Ammon's horn (tissue), 1 donor: ENCODE results near the gene KDM4B.

Experiments
- DNase-seq: peaks from one replicate; pipeline ENCODE4 v3.0.0-alpha.2; 2016; ENCODE audit warnings: low spot score

Gene KDM4B

GRCh38 chr19:5107432-5108122 is 138.7 kb downstream of the KDM4B start:
- DNase-seq = no peak

GRCh38 chr19:5108123-5108596 is 139.2 kb downstream of the KDM4B start:
- no peak for DNase-seq

GRCh38 chr19:5108866-5109265 is 140.0 kb downstream of the KDM4B start:
- DNase-seq = no peak

GRCh38 chr19:5109560-5109959 is 140.6 kb downstream of the KDM4B start:
- DNase-seq = no peak

GRCh38 chr19:5110546-5110945 is 141.6 kb downstream of the KDM4B start:
- DNase-seq = no peak

GRCh38 chr19:5111051-5111450 is 142.1 kb downstream of the KDM4B start:
- DNase-seq = no peak

GRCh38 chr19:5112175-5112574 is 143.3 kb downstream of the KDM4B start:
- DNase-seq = no peak

- no peak for DNase-seq
Measured at GRCh38 chr19:5112681-5113575, 144.0 kb downstream of the KDM4B start.

- no peak for DNase-seq
Measured at GRCh38 chr19:5113633-5114586, 145.0 kb downstream of the KDM4B start.

GRCh38 chr19:5114727-5115126 is 145.8 kb downstream of the KDM4B start:
- no peak for DNase-seq

GRCh38 chr19:5115351-5115750 is 146.4 kb downstream of the KDM4B start:
- no peak for DNase-seq

GRCh38 chr19:5115771-5116202 is 146.9 kb downstream of the KDM4B start:
- no peak for DNase-seq

GRCh38 chr19:5116292-5116691 is 147.4 kb downstream of the KDM4B start:
- no peak for DNase-seq

GRCh38 chr19:5117421-5117820 is 148.5 kb downstream of the KDM4B start:
- no peak for DNase-seq

- no peak for DNase-seq
Measured at GRCh38 chr19:5118026-5118425, 149.1 kb downstream of the KDM4B start.

GRCh38 chr19:5119297-5119998 is 150.5 kb downstream of the KDM4B start:
- DNase-seq = no peak

GRCh38 chr19:5120321-5120720 is 151.4 kb downstream of the KDM4B start:
- no peak for DNase-seq

- no peak for DNase-seq
Measured at GRCh38 chr19:5120833-5121232, 151.9 kb downstream of the KDM4B start.

- DNase-seq = peak; percentile 47
Measured at GRCh38 chr19:5121266-5122120, 152.6 kb downstream of the KDM4B start.

- no peak for DNase-seq
Measured at GRCh38 chr19:5122121-5122400, 153.1 kb downstream of the KDM4B start.
